ENCODE results near the gene BRD1. TPM values are rescaled to one million over a fixed set of nuclear protein-coding genes. Genes with fewer than 3 reads are reported as not detected.

BRD1 gene
- total and polyA plus RNA-seq, 2 experiments from 2014 or later: 12.3 to 33.8 TPM

DNA sequence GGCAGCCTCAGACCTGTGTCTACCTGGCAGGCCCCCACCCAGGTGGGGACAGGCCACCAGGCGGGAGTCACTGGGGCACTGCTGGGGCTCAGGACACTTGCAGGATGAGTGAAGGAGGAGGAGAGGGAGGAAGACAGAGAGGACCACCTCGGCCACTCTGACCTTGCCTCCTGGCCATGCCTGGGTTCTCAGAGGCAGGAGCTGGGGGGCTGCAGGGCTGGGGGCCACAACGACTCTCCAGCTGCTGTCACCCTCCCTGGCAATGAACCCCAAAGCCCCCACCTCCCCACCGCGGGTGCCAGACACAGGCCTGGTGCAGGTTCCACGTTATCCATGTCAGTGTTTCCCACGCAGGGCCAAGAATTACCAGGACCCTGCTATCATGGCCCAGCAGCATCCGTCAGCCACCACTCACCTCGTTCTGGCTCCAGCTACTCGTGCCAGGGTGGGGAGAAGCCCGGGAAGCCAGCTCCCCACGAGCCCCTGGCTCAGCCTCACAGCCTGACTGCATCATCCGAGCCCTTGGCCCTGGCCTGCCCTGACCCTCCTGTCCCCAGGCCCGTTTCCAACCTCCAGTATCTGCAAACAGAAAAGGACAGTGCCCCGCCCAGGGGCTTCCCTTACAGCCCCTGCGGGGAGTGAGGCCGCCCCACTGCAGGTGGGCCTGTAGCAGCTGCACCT, 62.4 kb downstream of the BRD1 start:
- peaks cover 14% of the 10 kb centered on the region for H3K9me3 Mint-ChIP-seq

DNA sequence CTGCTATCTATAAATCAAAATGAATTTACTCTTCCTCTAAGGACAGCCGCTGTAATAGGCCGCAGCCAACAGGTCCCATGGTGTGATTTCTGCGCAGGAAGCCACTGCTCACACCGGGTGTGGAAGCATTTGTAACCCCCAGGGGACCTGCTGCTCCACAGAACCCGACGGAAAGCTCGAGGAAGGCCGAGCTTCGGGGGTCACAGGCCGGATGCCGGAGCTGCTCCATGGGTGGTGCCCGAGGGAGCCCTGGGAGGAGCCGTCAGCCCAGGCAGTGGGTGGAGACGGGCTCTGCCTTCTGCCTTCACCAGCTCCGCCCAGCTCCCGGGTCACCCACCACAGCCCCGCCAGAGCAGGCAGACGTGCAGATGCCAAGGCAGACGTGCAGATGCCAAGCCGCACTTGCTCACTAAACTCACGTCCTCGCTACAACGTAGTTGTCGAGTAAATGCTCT, 63.5 kb downstream of the BRD1 start:
- H3K27ac ChIP-seq (ENCODE audit: low read depth): no peak overlapping the region
- no peaks in the 10 kb centered on the region for H3K9me2 ChIP-seq (ENCODE audit: insufficient read depth)
- Mint-ChIP-seq H3K4me1 (peaks cover 3% of the 10 kb centered on the region), H3K27ac (no peak overlapping the region), H3K9me3 (peaks cover 14% of the 10 kb centered on the region), H3K27me3 (ENCODE audit: insufficient read depth, low read depth, poor library complexity) (peaks cover 11% of the 10 kb centered on the region), H3K36me3 (ENCODE audit: low read depth) (peaks cover 6% of the 10 kb centered on the region), H3K4me3 (no peak overlapping the region)
- H3K4me3 ChIP-seq: no peak overlapping the region
- no peak for TF ChIP-seq JUNB (IDR thresholded peaks at IDR 0.05; ENCODE audit: unreplicated experiment)
- TF ChIP-seq ZNF462 (CRISPR knock-in tag; IDR thresholded peaks at IDR 0.05): no peak
- ATAC-seq (peak; percentile 35), DNase-seq (ENCODE audit: low spot score) (no peak)
- H2AFZ ChIP-seq: no peak overlapping the region
- H3K4me2 ChIP-seq: no peak overlapping the region
- H3F3A ChIP-seq (replicated peaks; ENCODE audit: low read depth): no peaks in the 10 kb centered on the region
- H4K20me1 ChIP-seq (replicated peaks; ENCODE audit: insufficient read depth): no peaks in the 10 kb centered on the region
- H3K36me3 ChIP-seq (ENCODE audit: insufficient read depth): no peaks in the 10 kb centered on the region
- H3K27me3 ChIP-seq (ENCODE audit: insufficient read depth): no peaks in the 10 kb centered on the region
- H3K79me2 ChIP-seq (replicated peaks; ENCODE audit: insufficient read depth): no peaks in the 10 kb centered on the region
- H3K4me1 ChIP-seq (ENCODE audit: insufficient read depth): no peaks in the 10 kb centered on the region

More for the DNA sequence above, 62.4 kb downstream of the BRD1 start:
- Histone ChIP-seq H3K4me2 (no peak overlapping the region), H3K4me1 (ENCODE audit: insufficient read depth) (no peaks in the 10 kb centered on the region), H3K36me3 (ENCODE audit: insufficient read depth) (no peaks in the 10 kb centered on the region), H4K20me1 (replicated peaks; ENCODE audit: insufficient read depth) (no peaks in the 10 kb centered on the region), H3K79me2 (replicated peaks; ENCODE audit: insufficient read depth) (no peaks in the 10 kb centered on the region), H3K9me2 (ENCODE audit: insufficient read depth) (no peaks in the 10 kb centered on the region), H3F3A (replicated peaks; ENCODE audit: low read depth) (no peaks in the 10 kb centered on the region), H3K27me3 (ENCODE audit: insufficient read depth) (no peaks in the 10 kb centered on the region), H3K27ac (ENCODE audit: low read depth) (no peak overlapping the region), H3K4me3 (no peak overlapping the region), H2AFZ (no peak overlapping the region)
- Mint-ChIP-seq H3K27me3 (ENCODE audit: insufficient read depth, low read depth, poor library complexity) (peaks cover 11% of the 10 kb centered on the region), H3K4me1 (peaks cover 3% of the 10 kb centered on the region), H3K27ac (no peak overlapping the region), H3K4me3 (no peak overlapping the region), H3K36me3 (ENCODE audit: low read depth) (peaks cover 6% of the 10 kb centered on the region)
- DNase-seq (ENCODE audit: low spot score): no peak
- TF ChIP-seq STAT1 (IDR thresholded peaks at IDR 0.05; ENCODE audit: unreplicated experiment): no peak
- no peak for TF ChIP-seq POLR2AphosphoS5 (IDR thresholded peaks at IDR 0.05; ENCODE audit: low read depth)
- TF ChIP-seq NANOG (IDR thresholded peaks at IDR 0.05; ENCODE audit: borderline replicate concordance): no peak
- TF ChIP-seq CREB1 (CRISPR knock-in tag; IDR thresholded peaks at IDR 0.05; ENCODE audit: low read depth): no peak
- TF ChIP-seq, protein P1, sequence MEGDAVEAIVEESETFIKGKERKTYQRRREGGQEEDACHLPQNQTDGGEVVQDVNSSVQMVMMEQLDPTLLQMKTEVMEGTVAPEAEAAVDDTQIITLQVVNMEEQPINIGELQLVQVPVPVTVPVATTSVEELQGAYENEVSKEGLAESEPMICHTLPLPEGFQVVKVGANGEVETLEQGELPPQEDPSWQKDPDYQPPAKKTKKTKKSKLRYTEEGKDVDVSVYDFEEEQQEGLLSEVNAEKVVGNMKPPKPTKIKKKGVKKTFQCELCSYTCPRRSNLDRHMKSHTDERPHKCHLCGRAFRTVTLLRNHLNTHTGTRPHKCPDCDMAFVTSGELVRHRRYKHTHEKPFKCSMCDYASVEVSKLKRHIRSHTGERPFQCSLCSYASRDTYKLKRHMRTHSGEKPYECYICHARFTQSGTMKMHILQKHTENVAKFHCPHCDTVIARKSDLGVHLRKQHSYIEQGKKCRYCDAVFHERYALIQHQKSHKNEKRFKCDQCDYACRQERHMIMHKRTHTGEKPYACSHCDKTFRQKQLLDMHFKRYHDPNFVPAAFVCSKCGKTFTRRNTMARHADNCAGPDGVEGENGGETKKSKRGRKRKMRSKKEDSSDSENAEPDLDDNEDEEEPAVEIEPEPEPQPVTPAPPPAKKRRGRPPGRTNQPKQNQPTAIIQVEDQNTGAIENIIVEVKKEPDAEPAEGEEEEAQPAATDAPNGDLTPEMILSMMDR (conservative IDR thresholded peaks at IDR 0.05; ENCODE audit: low read depth in 2 of 2): no peak
- ATAC-seq: no peak

All from GM23338 (cell line).